Endodermal cell (in vitro differentiated cells): ENCODE results near the gene BMP7. TPM values are rescaled to one million over a fixed set of nuclear protein-coding genes. Genes with fewer than 3 reads are reported as not detected.

ENCODE experiments used
- DNase-seq: peaks from one replicate; pipeline ENCODE4 v3.0.0-alpha.2; 2017
- H3K27ac ChIP-seq: 2 replicates; pipeline ENCODE4 v1.5.1; 2013; ENCODE audit warnings: mild to moderate bottlenecking, low read depth, low read length, moderate library complexity
- H3K27me3 ChIP-seq: 2 replicates; pipeline ENCODE4 v1.6.1; 2013; ENCODE audit warnings: mild to moderate bottlenecking, low read length, moderate library complexity; ENCODE audit not compliant: insufficient read depth, control insufficient read depth, poor library complexity, severe bottlenecking
- H3K36me3 ChIP-seq: 2 replicates; pipeline ENCODE4 v1.7.0; 2013; ENCODE audit warnings: mild to moderate bottlenecking, low read length, moderate library complexity; ENCODE audit not compliant: control insufficient read depth, insufficient read depth
- H3K4me1 ChIP-seq: one replicate; pipeline ENCODE4 v1.7.0; 2013; ENCODE audit warnings: low read length; ENCODE audit not compliant: control insufficient read depth, insufficient read depth
- H3K4me3 ChIP-seq: 2 replicates; pipeline ENCODE4 v1.5.1; 2013; ENCODE audit warnings: mild to moderate bottlenecking, low read length, moderate library complexity
- H3K9ac ChIP-seq: 2 replicates; pipeline ENCODE4 v1.6.1; 2013; ENCODE audit warnings: mild to moderate bottlenecking, low read length, moderate library complexity; ENCODE audit not compliant: poor library complexity, severe bottlenecking; ENCODE audit errors: extremely low read depth
- H3K9me3 ChIP-seq: 2 replicates; pipeline ENCODE4 v1.6.1; 2013; ENCODE audit warnings: mild to moderate bottlenecking, low read length, moderate library complexity; ENCODE audit not compliant: control insufficient read depth
- H3K27ac Mint-ChIP-seq: 2 replicates; pipeline ENCODE4 v1.8.0; 2020; ENCODE audit warnings: mixed read lengths
- H3K27me3 Mint-ChIP-seq: 2 replicates; pipeline ENCODE4 v1.8.0; 2021; ENCODE audit warnings: mild to moderate bottlenecking, mixed read lengths; ENCODE audit not compliant: insufficient read depth
- H3K36me3 Mint-ChIP-seq: 2 replicates; pipeline ENCODE4 v1.8.0; 2020; ENCODE audit warnings: low read depth, mixed read lengths
- H3K4me1 Mint-ChIP-seq: 2 replicates; pipeline ENCODE4 v1.8.0; 2020; ENCODE audit warnings: mixed read lengths
- H3K4me3 Mint-ChIP-seq: 2 replicates; pipeline ENCODE4 v1.8.0; 2020; ENCODE audit warnings: mild to moderate bottlenecking, moderate library complexity, mixed read lengths
- H3K9me3 Mint-ChIP-seq: 2 replicates; pipeline ENCODE4 v1.8.0; 2020; ENCODE audit warnings: mild to moderate bottlenecking, mixed read lengths
- CTCF ChIP-seq: fragments of 200-600 bp; sonication (generic); conservative IDR thresholded peaks from 2 replicates; pipeline ENCODE4 v1.5.0; 2021; ENCODE audit warnings: antibody characterized with exemption, mild to moderate bottlenecking
- WGBS, 2 experiments: methylation state at CpG; one replicate each; pipeline versions ENCODE4 v1.1.5 to v1.1.7; 2013; ENCODE audit warnings: missing lambda C conversion rate in 2 of 2, mixed read lengths in 1 of 2; ENCODE audit not compliant: insufficient coverage in 1 of 2, insufficient read length in 1 of 2; 5-methylcytosine and 5-hydroxymethylcytosine counted together
- total RNA-seq, 2 donors: library from RNA; stranded (reverse); fragmentation: NEBNext Ultra II Directional in 1 of 2; extraction: Animal tissue kit (Norgen Biotek cat#: 25700) in 1 of 2; gene quantifications; 2 replicates in 1 of 2; 3 replicates in 1 of 2; pipeline ENCODE4 v1.2.1, GENCODE V29; 2021

The BMP7 gene
- total RNA-seq, 2 donors from 2014 or later = 45.6 to 49.6 TPM

- Mint-ChIP-seq H3K9me3 (no peaks in the 10 kb centered on the region), H3K27me3 (peaks cover 5% of the 10 kb centered on the region), H3K4me1 (peaks cover 13% of the 10 kb centered on the region), H3K36me3 (peaks cover 9% of the 10 kb centered on the region), H3K4me3 (no peak overlapping the region), H3K27ac (peak overlapping the region; percentile 52)
- no peak for TF ChIP-seq CTCF
- Histone ChIP-seq H3K27me3 (peaks cover 23% of the 10 kb centered on the region), H3K4me3 (no peak overlapping the region), H3K4me1 (no peaks in the 10 kb centered on the region), H3K9ac (no peak overlapping the region), H3K27ac (no peak overlapping the region), H3K9me3 (peaks cover 4% of the 10 kb centered on the region), H3K36me3 (peaks cover 21% of the 10 kb centered on the region)
- 86 to 87% methylated on average over 3 to 9 of the region's 9 CpGs for WGBS, 2 experiments
- no peak for DNase-seq
These were observed 49.8 kb downstream of the BMP7 start for GRCh38 chr20:57216669-57217068.

- no peak overlapping the region for H3K4me3 Mint-ChIP-seq
- Histone ChIP-seq H3K4me3 (no peak overlapping the region), H3K27ac (no peak overlapping the region), H3K36me3 (peaks cover 21% of the 10 kb centered on the region), H3K27me3 (peaks cover 25% of the 10 kb centered on the region), H3K9me3 (peaks cover 4% of the 10 kb centered on the region), H3K9ac (no peak overlapping the region), H3K4me1 (peaks cover 2% of the 10 kb centered on the region)
- H3K9me3 Mint-ChIP-seq = no peaks in the 10 kb centered on the region
- peaks cover 15% of the 10 kb centered on the region for H3K4me1 Mint-ChIP-seq
- DNase-seq = no peak
- peaks cover 9% of the 10 kb centered on the region for H3K36me3 Mint-ChIP-seq
- H3K27me3 Mint-ChIP-seq = peaks cover 5% of the 10 kb centered on the region
- TF ChIP-seq CTCF = no peak
- 93 to 97% methylated on average over 8 to 10 of the region's 10 CpGs for WGBS, 2 experiments
- H3K27ac Mint-ChIP-seq = no peak overlapping the region
These were observed 50.5 kb downstream of the BMP7 start for GRCh38 chr20:57215826-57216471.

GRCh38 chr20:57215426-57215825 is 51.0 kb downstream of the BMP7 start:
- Mint-ChIP-seq H3K4me1 (peaks cover 16% of the 10 kb centered on the region), H3K27ac (no peak overlapping the region), H3K27me3 (peaks cover 5% of the 10 kb centered on the region), H3K4me3 (no peak overlapping the region), H3K9me3 (no peaks in the 10 kb centered on the region), H3K36me3 (peaks cover 9% of the 10 kb centered on the region)
- peaks cover 30% of the 10 kb centered on the region for H3K27me3 ChIP-seq
- no peak overlapping the region for H3K27ac ChIP-seq
- peaks cover 4% of the 10 kb centered on the region for H3K9me3 ChIP-seq
- H3K9ac ChIP-seq = no peak overlapping the region
- H3K4me3 ChIP-seq = no peak overlapping the region
- WGBS, 2 experiments = 90 to 100% methylated on average over 3 to 6 of the region's 6 CpGs
- no peak for DNase-seq
- no peak for TF ChIP-seq CTCF
- H3K36me3 ChIP-seq = peaks cover 17% of the 10 kb centered on the region
- peaks cover 2% of the 10 kb centered on the region for H3K4me1 ChIP-seq
